ENCODE results near the gene METTL2B. TPM values are rescaled to one million over a fixed set of nuclear protein-coding genes. Genes with fewer than 3 reads are reported as not detected.
"Not testable (repeated sequence)": the region's sequence is repeated elsewhere in the genome, so short reads cannot be mapped to it uniquely, and the experiment has no call there.

METTL2B gene
- 10 to 100 TPM; 21.6 to 27.9 (median 24.1) TPM for total RNA-seq

- peak in 1 of 2 donors; percentile 86 for TF ChIP-seq EP300 (IDR thresholded peaks at IDR 0.05)
- peak; percentile 11 to 45 (median 35) for TF ChIP-seq CTCF (IDR thresholded peaks at IDR 0.05)
- TF ChIP-seq POLR2A (IDR thresholded peaks at IDR 0.05): peak; percentile 28 to 77
- Histone ChIP-seq H3K36me3 (peaks cover 0 to 26% (median 0%) of the 10 kb centered on the region in 3 donors), H3K4me1 (peaks cover 0 to 30% (median 3%) of the 10 kb centered on the region in 4 donors), H3K27ac (peak within 1 kb of the TSS; percentile 37 to 84 (median 72)), H3K4me3 (peak within 1 kb of the TSS; percentile 69 to 93 (median 78))
- 0 to 1% methylated on average over 34 to 41 of the region's 62 CpGs for WGBS, 2 donors
- H3K9me3 ChIP-seq, H3K27me3 ChIP-seq: not testable (repeated sequence)
- DNase-seq (ENCODE audit: low spot score in 2 of 2): peak; percentile 77 to 83
Measured at GRCh38 chr7:128476402-128477335, at the start of gene METTL2B. TSS of gene METTL2B (plus strand) at chr7:128476748. CDS start at chr7:128476766, 18 bp downstream.

GRCh38 chr7:128427289-128427891, 49.2 kb upstream of the METTL2B start:
- peak in 1 of 2 donors; percentile 68 for DNase-seq (ENCODE audit: low spot score in 2 of 2)
- H3K4me3 ChIP-seq: no peak overlapping the region
- TF ChIP-seq EP300 (IDR thresholded peaks at IDR 0.05) (no peak), CTCF (IDR thresholded peaks at IDR 0.05) (peak; percentile 72 to 93 (median 79)), POLR2A (IDR thresholded peaks at IDR 0.05) (no peak)
- H3K36me3 ChIP-seq: no peaks in the 10 kb centered on the region
- no peaks in the 10 kb centered on the region for H3K27me3 ChIP-seq
- WGBS, 2 donors: 5 to 10% methylated on average over 7 of the region's 7 CpGs
- H3K27ac ChIP-seq: no peak overlapping the region
- no peaks in the 10 kb centered on the region for H3K9me3 ChIP-seq
- peaks cover 0 to 34% (median 8%) of the 10 kb centered on the region in 4 donors for H3K4me1 ChIP-seq

- Histone ChIP-seq H3K4me3 (no peak overlapping the region), H3K9me3 (no peaks in the 10 kb centered on the region), H3K27me3 (no peaks in the 10 kb centered on the region), H3K27ac (peak overlapping the region in 2 of 4 donors; percentile 69 to 78), H3K4me1 (peaks cover 0 to 34% (median 12%) of the 10 kb centered on the region in 4 donors), H3K36me3 (no peaks in the 10 kb centered on the region)
- TF ChIP-seq POLR2A (IDR thresholded peaks at IDR 0.05): no peak
- 77 to 92% methylated on average over 3 of the region's 3 CpGs for WGBS, 2 donors
- DNase-seq (ENCODE audit: low spot score in 2 of 2): no peak
Measured at GRCh38 chr7:128430207-128430606, 46.3 kb upstream of the METTL2B start.

GRCh38 chr7:128431221-128431620, 45.3 kb upstream of the METTL2B start:
- H3K27me3 ChIP-seq: no peaks in the 10 kb centered on the region
- no peak overlapping the region for H3K4me3 ChIP-seq
- peak overlapping the region in 2 of 4 donors; percentile 69 to 78 for H3K27ac ChIP-seq
- DNase-seq (ENCODE audit: low spot score in 2 of 2): peak; percentile 45 to 47
- peaks cover 0 to 34% (median 12%) of the 10 kb centered on the region in 4 donors for H3K4me1 ChIP-seq
- WGBS, 2 donors: 46 to 57% methylated on average over 5 to 6 of the region's 6 CpGs
- TF ChIP-seq EP300 (IDR thresholded peaks at IDR 0.05) (peak in 1 of 2 donors; percentile 42), POLR2A (IDR thresholded peaks at IDR 0.05) (no peak)
- H3K36me3 ChIP-seq: no peaks in the 10 kb centered on the region
- H3K9me3 ChIP-seq: no peaks in the 10 kb centered on the region

GRCh38 chr7:128431754-128432153, 44.8 kb upstream of the METTL2B start:
- Histone ChIP-seq H3K27ac (peak overlapping the region in 2 of 4 donors; percentile 69 to 78), H3K4me1 (peaks cover 0 to 34% (median 12%) of the 10 kb centered on the region in 4 donors), H3K27me3 (no peaks in the 10 kb centered on the region), H3K9me3 (no peaks in the 10 kb centered on the region), H3K36me3 (no peaks in the 10 kb centered on the region), H3K4me3 (no peak overlapping the region)
- WGBS, 2 donors: 65 to 66% methylated on average over 2 of the region's 2 CpGs
- DNase-seq (ENCODE audit: low spot score in 2 of 2): no peak
- TF ChIP-seq POLR2A (IDR thresholded peaks at IDR 0.05): no peak
- no peak for TF ChIP-seq EP300 (IDR thresholded peaks at IDR 0.05)
- TF ChIP-seq CTCF (IDR thresholded peaks at IDR 0.05): no peak

Data from tibial nerve (tissue), 4 donors.